HEK293T (cell line): Measurements from ENCODE around the gene RGL2.

ENCODE experiments used
- ARNT ChIP-seq: fragments of 450-650 bp; IDR thresholded peaks from 2 replicates; pipeline ENCODE4 v1.6.1; 2017; ENCODE audit warnings: mild to moderate bottlenecking
- BHLHE40 ChIP-seq: fragments of 450-650 bp; IDR thresholded peaks from 2 replicates; pipeline ENCODE4 v1.6.1; 2016; ENCODE audit warnings: mild to moderate bottlenecking, moderate library complexity, borderline replicate concordance
- FOXA1 ChIP-seq: fragments of 450-650 bp; IDR thresholded peaks from 2 replicates; pipeline ENCODE4 v1.6.1; 2016; ENCODE audit warnings: mild to moderate bottlenecking
- FOXM1 ChIP-seq: fragments of 450-650 bp; IDR thresholded peaks from 2 replicates; pipeline ENCODE4 v1.6.1; 2017; ENCODE audit warnings: mild to moderate bottlenecking, borderline replicate concordance
- SUZ12 ChIP-seq: fragments of 450-650 bp; IDR thresholded peaks from 2 replicates; pipeline ENCODE4 v1.6.1; 2016; ENCODE audit warnings: mild to moderate bottlenecking

DNA sequence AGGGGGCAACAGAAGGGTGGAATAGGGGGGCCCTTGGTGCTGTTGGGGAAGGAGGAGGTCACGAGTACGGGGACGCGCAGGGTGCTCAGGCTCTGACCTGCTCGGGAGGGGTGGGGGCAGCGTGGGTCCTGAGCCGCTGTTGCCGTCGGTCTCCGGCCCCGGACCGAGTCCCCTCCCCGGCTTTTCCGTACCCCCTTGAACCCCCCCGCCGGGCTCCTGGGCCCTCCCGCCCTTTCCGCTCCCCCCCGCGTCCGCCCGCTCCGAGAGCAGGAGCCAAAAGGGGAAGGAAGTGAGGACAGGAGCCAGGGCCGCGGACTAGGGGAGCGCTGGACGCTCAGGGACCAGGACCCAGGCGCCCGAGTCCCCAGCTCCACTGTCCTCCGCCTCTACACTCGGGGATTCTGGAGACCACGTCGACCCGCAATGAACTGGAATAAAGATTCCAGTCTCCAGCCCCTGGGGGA is at the start of gene RGL2:
- no peak for TF ChIP-seq BHLHE40
- no peak for TF ChIP-seq FOXA1
- no peak for TF ChIP-seq FOXM1
- no peak for TF ChIP-seq ARNT
- no peak for TF ChIP-seq SUZ12
